Nephron progenitor cell (in vitro differentiated cells): ENCODE results near the gene ZNF76.

Source experiments
- DNase-seq: peaks from one replicate; pipeline ENCODE4 v3.0.0; 2021
- H3K27ac Mint-ChIP-seq: 2 replicates; pipeline ENCODE4 v1.8.0; 2021; ENCODE audit warnings: mild to moderate bottlenecking, moderate library complexity, mixed read lengths
- H3K27me3 Mint-ChIP-seq: 2 replicates; pipeline ENCODE4 v1.8.0; 2021; ENCODE audit warnings: mild to moderate bottlenecking, low read depth, mixed read lengths; ENCODE audit not compliant: poor library complexity
- H3K36me3 Mint-ChIP-seq: 2 replicates; pipeline ENCODE4 v1.8.0; 2021; ENCODE audit warnings: low read depth, mixed read lengths
- H3K4me1 Mint-ChIP-seq: 2 replicates; pipeline ENCODE4 v1.8.0; 2021; ENCODE audit warnings: mixed read lengths
- H3K4me3 Mint-ChIP-seq: 2 replicates; pipeline ENCODE4 v1.8.0; 2021; ENCODE audit warnings: mild to moderate bottlenecking, moderate library complexity, mixed read lengths
- H3K9me3 Mint-ChIP-seq: 2 replicates; pipeline ENCODE4 v1.8.0; 2021; ENCODE audit warnings: mild to moderate bottlenecking, moderate library complexity, mixed read lengths
- CTCF ChIP-seq: fragments of 200-600 bp; sonication (generic); IDR thresholded peaks from 2 replicates; pipeline ENCODE4 v1.5.0; 2021; ENCODE audit warnings: antibody characterized with exemption

Gene ZNF76

GRCh38 chr6:35258336-35258735 lies 1.2 kb upstream of the ZNF76 start:
- Mint-ChIP-seq H3K4me3 (peak overlapping the region; percentile 95), H3K27me3 (no peaks in the 10 kb centered on the region), H3K27ac (peak overlapping the region; percentile 99), H3K4me1 (peaks cover 59% of the 10 kb centered on the region), H3K9me3 (no peaks in the 10 kb centered on the region), H3K36me3 (no peaks in the 10 kb centered on the region)
- TF ChIP-seq CTCF = no peak
- no peak for DNase-seq

DNA sequence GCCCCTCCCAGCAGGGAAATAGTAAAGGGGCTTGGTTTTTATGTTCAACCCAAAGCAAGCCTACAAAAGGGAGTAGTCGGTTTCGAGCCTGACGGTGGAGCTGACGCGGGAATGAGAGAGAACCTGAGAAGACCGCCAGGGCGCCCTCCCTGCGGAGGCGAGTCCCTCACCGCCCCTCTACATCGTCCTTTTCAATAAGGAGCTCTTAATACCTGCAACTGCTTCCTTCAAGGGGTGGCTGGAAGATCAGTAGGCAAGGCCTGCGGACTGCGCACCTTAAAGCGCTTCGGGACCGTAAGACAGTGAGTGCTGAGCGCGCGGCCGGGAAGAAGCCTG lies 709 bp upstream of the ZNF76 start:
- peak overlapping the region; percentile 99 for H3K27ac Mint-ChIP-seq
- no peak for DNase-seq
- H3K9me3 Mint-ChIP-seq = no peaks in the 10 kb centered on the region
- H3K4me3 Mint-ChIP-seq = peak overlapping the region; percentile 95
- no peak for TF ChIP-seq CTCF
- H3K36me3 Mint-ChIP-seq = no peaks in the 10 kb centered on the region
- no peaks in the 10 kb centered on the region for H3K27me3 Mint-ChIP-seq
- H3K4me1 Mint-ChIP-seq = peaks cover 62% of the 10 kb centered on the region

DNA sequence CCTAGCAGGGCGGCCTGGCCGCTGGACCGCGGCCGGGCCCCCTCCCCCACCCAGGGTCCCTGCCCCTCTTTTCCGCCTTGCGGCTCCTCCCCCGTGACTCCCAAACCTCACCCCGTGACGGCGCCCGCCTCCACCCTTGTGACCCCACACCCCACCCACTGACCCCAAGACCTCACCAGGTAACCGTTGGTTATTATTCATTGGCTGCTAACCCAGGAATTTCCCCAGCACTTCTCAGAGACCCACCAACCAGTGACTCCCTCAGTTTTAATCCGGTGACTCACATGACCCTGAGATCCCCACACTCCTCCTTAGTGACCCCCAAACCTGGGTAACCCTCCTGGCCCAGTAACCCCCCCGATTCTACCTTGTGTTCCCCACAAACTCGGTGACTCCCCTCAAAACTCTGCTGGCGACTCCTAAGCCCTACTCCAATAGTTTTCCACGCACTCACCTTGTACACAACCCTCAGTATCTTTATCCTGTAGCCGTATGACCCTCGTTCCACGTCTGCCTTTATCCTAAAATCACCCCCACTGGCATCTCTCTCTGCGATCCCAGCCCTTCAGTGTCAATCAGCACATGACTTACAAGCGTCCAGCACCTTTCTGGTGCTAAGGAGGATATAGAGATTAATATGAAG lies 534 bp downstream of the ZNF76 start:
- no peaks in the 10 kb centered on the region for H3K9me3 Mint-ChIP-seq
- H3K36me3 Mint-ChIP-seq = no peaks in the 10 kb centered on the region
- H3K27ac Mint-ChIP-seq = peak overlapping the region; percentile 91
- peak overlapping the region; percentile 92 for H3K4me3 Mint-ChIP-seq
- TF ChIP-seq CTCF = no peak
- H3K4me1 Mint-ChIP-seq = peaks cover 62% of the 10 kb centered on the region
- H3K27me3 Mint-ChIP-seq = no peaks in the 10 kb centered on the region
- DNase-seq = no peak

GRCh38 chr6:35260591-35261570 lies 1.3 kb downstream of the ZNF76 start:
- no peak for DNase-seq
- no peak for TF ChIP-seq CTCF
- Mint-ChIP-seq H3K4me3 (peak overlapping the region; percentile 92), H3K36me3 (peaks cover 5% of the 10 kb centered on the region), H3K9me3 (no peaks in the 10 kb centered on the region), H3K27me3 (no peaks in the 10 kb centered on the region), H3K4me1 (peaks cover 59% of the 10 kb centered on the region), H3K27ac (peak overlapping the region; percentile 91)

DNA sequence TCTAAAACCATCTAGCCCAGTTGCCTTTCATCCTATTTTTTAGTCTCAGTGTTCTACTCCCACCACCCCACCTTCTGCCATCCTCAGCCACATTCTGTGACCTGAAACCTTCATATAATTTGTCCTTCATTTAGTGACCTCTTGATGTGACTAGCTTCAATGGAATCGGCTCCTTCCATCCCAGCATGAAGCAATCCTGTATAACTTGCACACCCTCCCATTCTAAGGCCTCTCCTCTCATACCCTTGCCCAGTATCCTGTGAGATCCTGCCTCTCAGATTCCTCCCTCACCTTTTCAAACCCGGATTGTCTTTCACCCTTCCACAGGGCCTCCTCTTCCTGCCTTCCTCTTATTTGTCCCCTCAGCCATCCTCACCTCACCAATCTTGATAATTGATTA lies 3.1 kb downstream of the ZNF76 start:
- Mint-ChIP-seq H3K9me3 (no peaks in the 10 kb centered on the region), H3K27ac (peak overlapping the region; percentile 62), H3K4me1 (peaks cover 59% of the 10 kb centered on the region), H3K27me3 (no peaks in the 10 kb centered on the region), H3K36me3 (peaks cover 9% of the 10 kb centered on the region), H3K4me3 (peak overlapping the region; percentile 32)
- no peak for DNase-seq
- TF ChIP-seq CTCF = no peak
